HEK293T (cell line): ENCODE data around the gene CYCS.

Source experiments
- CTCF ChIA-PET: fragments of 350-600 bp; formaldehyde crosslinking; extraction: SDS; loops from one replicate; lab custom pipeline; 2021; ENCODE audit warnings: antibody characterized with exemption, inconsistent platforms; lab: Yijun Ruan, JAX
- POLR2A ChIA-PET: fragments of 350-600 bp; formaldehyde crosslinking; extraction: SDS; loops from one replicate; lab custom pipeline; 2020; ENCODE audit warnings: antibody characterized with exemption, inconsistent platforms; lab: Yijun Ruan, JAX
- DNase-seq: peaks from one replicate; pipeline ENCODE4 v3.0.0; 2012; ENCODE audit warnings: mixed read lengths; ENCODE audit errors: extremely low spot score
- ARNT ChIP-seq: fragments of 450-650 bp; IDR thresholded peaks from 2 replicates; pipeline ENCODE4 v1.6.1; 2017; ENCODE audit warnings: mild to moderate bottlenecking
- BHLHE40 ChIP-seq: fragments of 450-650 bp; IDR thresholded peaks from 2 replicates; pipeline ENCODE4 v1.6.1; 2016; ENCODE audit warnings: mild to moderate bottlenecking, moderate library complexity, borderline replicate concordance
- CTBP1 ChIP-seq: fragments of 450-650 bp; IDR thresholded peaks from 2 replicates; pipeline ENCODE4 v1.6.1; 2016; ENCODE audit warnings: borderline replicate concordance
- ELF4 ChIP-seq: fragments of 450-650 bp; IDR thresholded peaks from 2 replicates; pipeline ENCODE4 v1.6.1; 2017; ENCODE audit warnings: antibody characterized with exemption
- FOXA1 ChIP-seq: fragments of 450-650 bp; IDR thresholded peaks from 2 replicates; pipeline ENCODE4 v1.6.1; 2016; ENCODE audit warnings: mild to moderate bottlenecking
- FOXK2 ChIP-seq: fragments of 450-650 bp; IDR thresholded peaks from 2 replicates; pipeline ENCODE4 v1.6.1; 2016; ENCODE audit warnings: mild to moderate bottlenecking
- FOXM1 ChIP-seq: fragments of 450-650 bp; IDR thresholded peaks from 2 replicates; pipeline ENCODE4 v1.6.1; 2017; ENCODE audit warnings: mild to moderate bottlenecking, borderline replicate concordance
- HDGF ChIP-seq: fragments of 450-650 bp; IDR thresholded peaks from 2 replicates; pipeline ENCODE4 v1.6.1; 2017; ENCODE audit warnings: antibody characterized with exemption, borderline replicate concordance
- L3MBTL2 ChIP-seq: fragments of 450-650 bp; conservative IDR thresholded peaks from 2 replicates; pipeline ENCODE4 v1.6.1; 2016; ENCODE audit warnings: mild to moderate bottlenecking
- LEF1 ChIP-seq: fragments of 450-650 bp; IDR thresholded peaks from 2 replicates; pipeline ENCODE4 v1.6.1; 2017; ENCODE audit warnings: mild to moderate bottlenecking, borderline replicate concordance
- NFRKB ChIP-seq: fragments of 450-650 bp; IDR thresholded peaks from 2 replicates; pipeline ENCODE4 v1.6.1; 2016; ENCODE audit warnings: mild to moderate bottlenecking, moderate library complexity
- SP1 ChIP-seq: fragments of 450-650 bp; IDR thresholded peaks from 2 replicates; pipeline ENCODE4 v1.6.1; 2017
- SUZ12 ChIP-seq: fragments of 450-650 bp; IDR thresholded peaks from 2 replicates; pipeline ENCODE4 v1.6.1; 2016; ENCODE audit warnings: mild to moderate bottlenecking
- TARDBP ChIP-seq: fragments of 450-650 bp; IDR thresholded peaks from 2 replicates; pipeline ENCODE4 v1.6.1; 2016
- ZNF384 ChIP-seq: fragments of 450-650 bp; IDR thresholded peaks from 2 replicates; pipeline ENCODE4 v1.6.1; 2016
- TF ChIP-seq, protein P1 (sequence below): fragments of 450-650 bp; IDR thresholded peaks from 2 replicates; pipeline ENCODE4 v1.6.1; 2016

CYCS gene

DNA sequence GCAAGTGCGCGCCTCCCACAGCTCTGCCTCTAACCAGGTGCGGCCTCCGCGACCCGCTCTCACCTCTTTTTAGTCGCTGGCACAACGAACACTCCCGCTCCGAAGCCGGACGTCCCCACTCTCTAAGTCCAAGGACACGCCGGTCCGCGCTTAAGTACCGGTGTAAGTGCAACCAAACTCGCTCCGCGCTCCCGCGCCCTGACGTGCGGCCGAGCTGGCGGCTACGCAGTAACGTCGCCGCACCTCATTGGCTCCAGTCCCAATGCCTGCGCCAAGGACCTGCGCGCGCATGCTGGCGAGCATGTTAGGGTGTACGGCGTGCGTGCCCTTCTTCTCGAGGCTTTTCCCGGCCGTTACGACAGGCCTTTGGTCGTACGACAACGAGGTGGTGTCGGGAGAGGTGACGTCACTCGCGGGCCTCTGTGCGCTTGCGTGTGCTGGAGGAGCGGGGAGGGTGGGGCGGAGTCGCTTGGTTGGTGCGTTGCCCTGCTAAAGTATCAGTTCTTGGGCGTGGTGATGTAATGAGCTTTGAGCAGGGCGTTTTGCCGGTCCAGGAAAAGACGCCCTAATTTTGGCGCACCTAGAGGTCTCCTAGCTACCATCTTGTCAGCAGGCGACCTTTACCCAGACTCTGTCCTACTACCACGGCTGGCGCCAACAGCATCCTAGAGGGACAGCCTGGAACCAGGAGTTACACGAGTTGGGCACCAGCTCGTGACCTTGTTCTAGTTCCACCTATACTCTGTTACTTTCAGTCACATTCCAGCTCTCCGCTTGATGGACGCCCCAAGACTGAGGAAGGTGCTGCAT, at the start of gene CYCS:
Gene CYCS, minus strand, starts transcription at position 124 of the 810 bp plus-strand sequence. CDS start 1,141 bp downstream, outside the sequence.
- ChIA-PET CTCF (interaction anchor here (0.6 to 1.8 kb wide), 4 partner anchors 15 to 313 kb away, joined by 3 to 6 read pairs (median 4); no protein-coding TSS in a partner anchor), POLR2A (interaction anchor here (0.6 to 2.3 kb wide), 35 partner anchors 9 to 821 kb away, joined by 3 to 22 read pairs (median 3); partner anchors contain the start of gene OSBPL3)
- DNase-seq = peak; percentile 94
- TF ChIP-seq ELF4 (peak; percentile 83), L3MBTL2 (peak; percentile 88), ZNF384 (no peak), FOXK2 (no peak), ARNT (peak; percentile 76; the same call in 1 of the 2 replicates), BHLHE40 (no peak), TARDBP (no peak)
- TF ChIP-seq, protein P1, sequence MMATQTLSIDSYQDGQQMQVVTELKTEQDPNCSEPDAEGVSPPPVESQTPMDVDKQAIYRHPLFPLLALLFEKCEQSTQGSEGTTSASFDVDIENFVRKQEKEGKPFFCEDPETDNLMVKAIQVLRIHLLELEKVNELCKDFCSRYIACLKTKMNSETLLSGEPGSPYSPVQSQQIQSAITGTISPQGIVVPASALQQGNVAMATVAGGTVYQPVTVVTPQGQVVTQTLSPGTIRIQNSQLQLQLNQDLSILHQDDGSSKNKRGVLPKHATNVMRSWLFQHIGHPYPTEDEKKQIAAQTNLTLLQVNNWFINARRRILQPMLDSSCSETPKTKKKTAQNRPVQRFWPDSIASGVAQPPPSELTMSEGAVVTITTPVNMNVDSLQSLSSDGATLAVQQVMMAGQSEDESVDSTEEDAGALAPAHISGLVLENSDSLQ = peak; percentile 47; the same call in 1 of the 2 replicates

DNA sequence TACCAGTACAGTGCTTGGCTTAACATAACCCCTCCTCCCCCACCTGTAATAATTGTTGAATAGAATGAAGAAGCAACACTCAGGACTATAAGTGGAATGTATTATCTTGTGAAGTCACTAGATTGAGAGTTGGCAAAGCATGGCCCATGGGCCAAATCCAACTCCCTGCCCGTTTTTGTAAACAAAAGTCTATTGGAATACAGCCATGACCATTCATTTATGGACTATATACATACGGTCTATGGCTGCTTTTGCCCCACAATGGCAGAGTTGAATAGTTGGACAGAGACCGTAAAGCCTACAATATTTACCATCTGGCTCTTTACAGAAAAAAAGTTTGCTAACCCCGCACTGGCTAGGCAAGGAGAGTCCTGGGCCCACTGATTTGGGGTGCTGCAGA, 48.1 kb upstream of the CYCS start:
- CTCF ChIA-PET = no interaction called here
- POLR2A ChIA-PET = no interaction called here
- DNase-seq = no peak
- TF ChIP-seq, protein P1 = no peak

DNA sequence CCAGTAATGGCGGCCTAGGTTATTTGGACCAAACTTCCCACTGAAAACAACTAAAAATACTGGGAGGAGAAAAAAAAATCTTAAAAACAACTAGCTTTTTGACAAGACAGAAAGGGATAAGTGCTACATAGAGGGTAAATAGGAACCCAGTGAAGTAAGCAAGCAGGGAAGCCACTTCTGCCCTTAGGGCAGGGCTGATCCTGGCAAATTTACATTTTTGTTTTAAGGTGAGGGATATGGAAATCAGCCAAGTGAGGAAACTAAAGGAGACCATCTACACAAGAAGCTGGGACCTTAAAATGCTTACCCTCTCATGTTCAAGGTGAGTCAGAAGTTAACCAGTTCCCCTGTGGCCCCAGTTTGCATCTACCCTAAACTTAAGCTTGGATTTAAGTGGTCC, 46.5 kb upstream of the CYCS start:
- CTCF ChIA-PET = interaction anchor here (0.6 to 1.3 kb wide), 2 partner anchors 8 to 45 kb away, joined by 3 to 4 read pairs; no protein-coding TSS in a partner anchor
- TF ChIP-seq SP1 = no peak
- no peak for TF ChIP-seq L3MBTL2
- no peak for TF ChIP-seq FOXM1
- TF ChIP-seq LEF1 = no peak
- TF ChIP-seq HDGF = no peak
- TF ChIP-seq SUZ12 = no peak
- TF ChIP-seq BHLHE40 = no peak
- no peak for TF ChIP-seq CTBP1
- no peak for TF ChIP-seq TARDBP
- no peak for TF ChIP-seq FOXK2
- TF ChIP-seq, protein P1 = no peak
- no peak for TF ChIP-seq NFRKB
- TF ChIP-seq ZNF384 = no peak
- TF ChIP-seq ARNT = no peak
- POLR2A ChIA-PET = interaction anchor here (1.2 kb wide), 1 partner anchor 46 kb away, joined by 3 read pairs; the partner anchor contains the start of gene CYCS
- no peak for DNase-seq

DNA sequence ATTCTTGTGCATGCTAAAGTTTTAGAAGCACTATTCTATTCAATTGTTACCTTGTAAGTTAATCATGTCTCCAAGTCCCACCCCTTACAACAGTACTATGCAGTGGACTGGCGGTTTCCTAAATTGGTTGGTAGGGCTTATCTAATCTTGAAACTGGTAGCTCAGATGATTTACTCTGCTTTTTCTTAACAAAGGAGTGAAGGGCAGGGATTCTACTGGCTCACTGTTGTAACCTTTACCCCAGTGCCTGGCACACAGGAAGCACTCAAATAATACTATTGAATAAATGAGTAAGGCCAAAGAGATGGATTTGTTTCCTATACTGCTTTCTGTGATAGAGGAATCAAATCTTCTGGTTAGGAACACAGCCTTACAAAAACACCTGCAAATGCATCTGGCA, 46.0 kb upstream of the CYCS start:
- POLR2A ChIA-PET = interaction anchor here (1.0 to 1.2 kb wide), 2 partner anchors 46 kb away, joined by 3 read pairs; partner anchors contain the start of gene CYCS
- TF ChIP-seq CTBP1 = no peak
- no peak for TF ChIP-seq FOXM1
- TF ChIP-seq, protein P1 = no peak
- no peak for TF ChIP-seq ELF4
- TF ChIP-seq ZNF384 = no peak
- no peak for TF ChIP-seq TARDBP
- no peak for TF ChIP-seq ARNT
- TF ChIP-seq FOXA1 = no peak
- no peak for TF ChIP-seq FOXK2
- no peak for TF ChIP-seq SUZ12
- TF ChIP-seq BHLHE40 = no peak
- TF ChIP-seq L3MBTL2 = no peak
- no peak for TF ChIP-seq LEF1
- TF ChIP-seq NFRKB = no peak
- no peak for DNase-seq
- CTCF ChIA-PET = interaction anchor here (1.3 kb wide), 1 partner anchor 46 kb away, joined by 4 read pairs; no protein-coding TSS in a partner anchor

DNA sequence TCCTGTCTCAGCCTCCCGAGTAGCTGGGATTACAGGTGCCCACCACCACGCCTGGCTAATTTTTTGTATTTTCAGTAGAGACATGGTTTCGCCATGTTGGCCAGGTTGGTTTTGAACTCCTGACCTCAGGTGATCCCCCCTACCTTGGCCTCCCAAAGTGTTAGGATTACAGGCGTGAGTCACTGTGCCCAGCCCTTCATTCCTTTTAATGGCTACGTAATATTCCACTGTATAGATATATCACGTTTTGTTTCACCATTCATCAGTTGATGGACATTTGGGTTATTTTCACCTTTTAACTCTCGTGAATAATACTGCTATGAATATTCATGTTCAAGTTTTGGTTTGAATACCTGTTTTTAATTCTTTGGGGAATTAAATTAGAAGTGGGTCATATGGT, 44.6 kb upstream of the CYCS start:
- POLR2A ChIA-PET = no interaction called here
- TF ChIP-seq CTBP1 (no peak), SUZ12 (no peak), ELF4 (no peak)
- DNase-seq = no peak
- CTCF ChIA-PET = no interaction called here

DNA sequence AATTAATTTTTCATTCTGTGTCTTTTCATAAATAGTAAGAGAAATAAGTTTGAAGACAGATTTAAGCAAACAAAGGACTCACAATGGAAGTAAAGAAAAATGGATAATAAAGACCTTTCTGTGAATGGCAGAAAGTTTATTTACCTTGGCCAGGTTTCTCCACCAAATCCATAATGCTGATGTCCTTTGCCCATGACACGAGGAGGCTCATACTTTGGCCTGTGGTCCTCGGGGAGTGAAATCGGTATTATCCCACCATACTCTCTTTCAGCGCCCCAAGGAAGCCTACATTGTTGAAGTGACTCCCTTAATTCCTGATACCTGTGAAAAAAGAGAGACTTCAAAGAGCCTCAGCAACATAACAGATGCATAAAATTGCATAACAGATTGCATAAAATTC, 43.1 kb upstream of the CYCS start:
- CTCF ChIA-PET = no interaction called here
- POLR2A ChIA-PET = no interaction called here
- no peak for DNase-seq
- TF ChIP-seq FOXK2 = no peak
- TF ChIP-seq, protein P1 = no peak
- no peak for TF ChIP-seq ZNF384
- no peak for TF ChIP-seq ELF4
- TF ChIP-seq SUZ12 = no peak
- TF ChIP-seq SP1 = no peak
- TF ChIP-seq NFRKB = no peak
- no peak for TF ChIP-seq FOXM1
- TF ChIP-seq LEF1 = no peak
